SU-DHL-6 (cell line): ENCODE data around the gene MUC6.

Source experiments
- H2AFZ ChIP-seq: fragments of 200-600 bp; sonication (generic); 2 replicates; pipeline ENCODE4 v1.6.1; 2014; ENCODE audit warnings: low read depth, mild to moderate bottlenecking, moderate library complexity, mixed read lengths, antibody characterized with exemption, low read length; ENCODE audit not compliant: severe bottlenecking
- H3F3A ChIP-seq: fragments of 200-600 bp; shearing (Covaris generic); 2 replicates; pipeline ENCODE4 v1.6.0; 2016; ENCODE audit warnings: antibody characterized with exemption, mild to moderate bottlenecking; ENCODE audit not compliant: insufficient read depth
- H3K27ac ChIP-seq: fragments of 200-600 bp; sonication (generic); 2 replicates; pipeline ENCODE4 v1.5.1; 2016; ENCODE audit warnings: low read depth, mild to moderate bottlenecking, low read length, moderate library complexity, mixed read lengths
- H3K27me3 ChIP-seq: fragments of 200-600 bp; sonication (generic), shearing (Covaris generic); 2 replicates; pipeline ENCODE4 v1.6.0; 2014; ENCODE audit warnings: mild to moderate bottlenecking, low read length
- H3K36me3 ChIP-seq: fragments of 200-600 bp; sonication (generic); 2 replicates; pipeline ENCODE4 v1.6.1; 2014; ENCODE audit warnings: mild to moderate bottlenecking, low read length, mixed read lengths
- H3K4me2 ChIP-seq: fragments of 300-600, 200-600 bp; shearing (Covaris generic), sonication (generic); 2 replicates; pipeline ENCODE4 v1.6.0; 2014; ENCODE audit warnings: low read length, low read depth, mild to moderate bottlenecking; ENCODE audit not compliant: poor library complexity, severe bottlenecking
- H3K4me3 ChIP-seq: fragments of 200-600 bp; sonication (generic); 2 replicates; pipeline ENCODE4 v1.5.1; 2014; ENCODE audit warnings: antibody characterized with exemption, low read length, mild to moderate bottlenecking, mixed read lengths; ENCODE audit not compliant: insufficient read depth, poor library complexity, severe bottlenecking
- H3K79me2 ChIP-seq: fragments of 200-600 bp; sonication (generic); 2 replicates; pipeline ENCODE4 v1.6.1; 2014; ENCODE audit warnings: mild to moderate bottlenecking, low read length, moderate library complexity; ENCODE audit not compliant: insufficient read depth
- H3K9ac ChIP-seq: fragments of 200-600 bp; sonication (generic); 2 replicates; pipeline ENCODE4 v1.7.0; 2014; ENCODE audit warnings: mild to moderate bottlenecking, low read length
- H3K9me2 ChIP-seq: fragments of 200-600 bp; sonication (generic); replicated peaks from 2 replicates; pipeline ENCODE4 v1.6.1; 2014; ENCODE audit warnings: low read length; ENCODE audit not compliant: insufficient read depth
- H3K9me3 ChIP-seq: fragments of 200-600 bp; sonication (generic); 2 replicates; pipeline ENCODE4 v1.6.1; 2014; ENCODE audit warnings: low read length, mixed read lengths; ENCODE audit not compliant: insufficient read depth
- H4K20me1 ChIP-seq: fragments of 200-600 bp; sonication (generic); 2 replicates; pipeline ENCODE4 v1.6.1; 2014; ENCODE audit warnings: low read depth, mild to moderate bottlenecking, antibody characterized with exemption, low read length, moderate library complexity, mixed read lengths
- EZH2phosphoT487 ChIP-seq: fragments of 200-600 bp; sonication (generic), shearing (Covaris generic); conservative IDR thresholded peaks from 2 replicates; pipeline ENCODE4 v1.6.1; 2018; ENCODE audit warnings: mild to moderate bottlenecking, antibody characterized with exemption, low read length, moderate library complexity, mixed read lengths
- TF ChIP-seq, protein P1 (sequence below): fragments of 200-600 bp; sonication (generic); IDR thresholded peaks from one replicate; pipeline ENCODE4 v1.5.1; 2017; ENCODE audit warnings: antibody characterized with exemption, mild to moderate bottlenecking, low read length, moderate library complexity; ENCODE audit not compliant: insufficient read depth, poor library complexity, severe bottlenecking

MUC6 gene

DNA sequence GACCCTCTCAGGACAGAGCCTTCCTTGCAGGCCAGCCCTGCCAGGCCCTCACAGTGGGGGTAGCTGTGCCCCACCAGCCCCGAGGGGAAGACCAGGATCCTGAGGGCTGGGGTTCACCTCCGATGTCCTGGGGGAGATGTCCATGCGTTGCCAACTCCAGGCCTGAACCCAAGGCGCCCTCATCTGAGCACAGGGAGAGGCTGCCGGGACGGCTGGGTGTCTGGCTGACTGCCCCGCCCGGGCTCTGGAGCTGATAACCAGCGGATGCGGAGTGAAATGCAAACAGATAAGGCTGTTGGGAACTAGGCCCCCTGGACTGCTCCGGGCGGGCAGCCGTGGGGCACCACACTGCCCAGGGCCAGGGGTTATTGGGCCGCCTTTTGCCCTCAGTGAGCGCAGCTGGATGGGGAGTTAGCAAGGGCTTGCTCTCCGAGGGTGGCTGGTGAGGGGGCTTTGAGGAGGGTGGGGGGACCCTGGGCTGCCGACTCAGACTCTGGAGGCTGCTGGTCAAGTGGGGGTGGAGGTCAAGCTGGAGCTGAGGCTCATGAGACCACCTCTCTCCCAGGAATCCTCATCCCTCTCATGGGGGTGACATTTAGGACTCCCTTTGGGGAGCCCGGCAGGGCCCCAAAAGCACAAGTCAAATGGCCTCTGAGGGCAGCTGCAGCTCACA is 5.6 kb upstream of the MUC6 start:
- Histone ChIP-seq H3K9me3 (no peaks in the 10 kb centered on the region), H4K20me1 (no peaks in the 10 kb centered on the region), H3F3A (no peaks in the 10 kb centered on the region), H3K27ac (no peak overlapping the region), H3K9ac (no peak overlapping the region), H3K4me2 (no peak overlapping the region), H2AFZ (no peak overlapping the region), H3K4me3 (no peak overlapping the region), H3K27me3 (no peaks in the 10 kb centered on the region), H3K79me2 (no peaks in the 10 kb centered on the region), H3K36me3 (no peaks in the 10 kb centered on the region), H3K9me2 (no peaks in the 10 kb centered on the region)
- TF ChIP-seq EZH2phosphoT487: no peak
- TF ChIP-seq, protein P1, sequence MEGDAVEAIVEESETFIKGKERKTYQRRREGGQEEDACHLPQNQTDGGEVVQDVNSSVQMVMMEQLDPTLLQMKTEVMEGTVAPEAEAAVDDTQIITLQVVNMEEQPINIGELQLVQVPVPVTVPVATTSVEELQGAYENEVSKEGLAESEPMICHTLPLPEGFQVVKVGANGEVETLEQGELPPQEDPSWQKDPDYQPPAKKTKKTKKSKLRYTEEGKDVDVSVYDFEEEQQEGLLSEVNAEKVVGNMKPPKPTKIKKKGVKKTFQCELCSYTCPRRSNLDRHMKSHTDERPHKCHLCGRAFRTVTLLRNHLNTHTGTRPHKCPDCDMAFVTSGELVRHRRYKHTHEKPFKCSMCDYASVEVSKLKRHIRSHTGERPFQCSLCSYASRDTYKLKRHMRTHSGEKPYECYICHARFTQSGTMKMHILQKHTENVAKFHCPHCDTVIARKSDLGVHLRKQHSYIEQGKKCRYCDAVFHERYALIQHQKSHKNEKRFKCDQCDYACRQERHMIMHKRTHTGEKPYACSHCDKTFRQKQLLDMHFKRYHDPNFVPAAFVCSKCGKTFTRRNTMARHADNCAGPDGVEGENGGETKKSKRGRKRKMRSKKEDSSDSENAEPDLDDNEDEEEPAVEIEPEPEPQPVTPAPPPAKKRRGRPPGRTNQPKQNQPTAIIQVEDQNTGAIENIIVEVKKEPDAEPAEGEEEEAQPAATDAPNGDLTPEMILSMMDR: no peak

DNA sequence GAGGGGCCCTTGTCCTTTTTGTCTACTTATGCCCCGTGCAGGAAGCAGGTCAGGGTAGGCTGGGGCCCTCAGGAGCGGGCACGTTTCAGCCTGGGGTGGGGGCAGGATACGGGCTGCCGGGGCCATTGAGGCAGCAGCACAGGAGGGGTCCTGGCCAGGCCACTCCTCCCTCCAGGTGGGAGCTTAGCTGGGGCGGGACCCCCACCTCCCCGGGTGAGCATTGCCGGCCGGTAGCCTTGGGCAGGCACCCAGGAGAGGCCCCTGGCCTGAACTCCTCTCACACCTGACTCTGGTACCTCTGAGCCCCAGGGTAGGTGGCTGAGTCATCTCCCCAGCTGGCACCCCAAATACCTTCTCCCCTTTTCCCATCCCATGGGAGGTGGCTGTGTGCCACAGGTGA is 5.0 kb upstream of the MUC6 start:
- no peak overlapping the region for H3K27ac ChIP-seq
- H3K9ac ChIP-seq: no peak overlapping the region
- H2AFZ ChIP-seq: no peak overlapping the region
- H3K9me3 ChIP-seq: no peaks in the 10 kb centered on the region
- H3K79me2 ChIP-seq: no peaks in the 10 kb centered on the region
- H3K4me2 ChIP-seq: no peak overlapping the region
- H4K20me1 ChIP-seq: no peaks in the 10 kb centered on the region
- H3K4me3 ChIP-seq: no peak overlapping the region
- H3K27me3 ChIP-seq: no peaks in the 10 kb centered on the region
- no peak for TF ChIP-seq EZH2phosphoT487
- TF ChIP-seq, protein P1: no peak
- no peaks in the 10 kb centered on the region for H3F3A ChIP-seq
- no peaks in the 10 kb centered on the region for H3K9me2 ChIP-seq
- H3K36me3 ChIP-seq: no peaks in the 10 kb centered on the region

DNA sequence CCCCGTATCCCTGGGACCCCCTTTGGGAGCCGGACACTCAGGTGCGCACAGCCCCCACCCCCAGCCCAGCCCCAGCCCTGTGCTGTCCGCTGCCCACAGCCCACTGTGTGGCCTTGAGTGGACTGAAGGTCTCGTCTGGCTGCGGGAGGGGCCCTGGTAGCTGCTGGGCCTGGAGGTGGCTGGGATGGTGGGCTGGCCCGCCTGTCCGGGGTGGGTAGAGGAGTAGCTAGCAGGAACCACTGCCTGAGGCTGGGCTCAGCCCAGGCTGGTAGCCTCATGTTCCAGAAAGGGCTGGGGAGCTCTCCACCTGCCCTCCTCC is 4.6 kb upstream of the MUC6 start:
- no peak overlapping the region for H3K4me2 ChIP-seq
- H3K9ac ChIP-seq: no peak overlapping the region
- no peaks in the 10 kb centered on the region for H3F3A ChIP-seq

More for the DNA sequence above, 4.6 kb upstream of the MUC6 start:
- Histone ChIP-seq H3K27ac (no peak overlapping the region), H3K79me2 (no peaks in the 10 kb centered on the region), H4K20me1 (no peaks in the 10 kb centered on the region), H3K36me3 (no peaks in the 10 kb centered on the region), H3K4me3 (no peak overlapping the region), H2AFZ (no peak overlapping the region), H3K9me2 (no peaks in the 10 kb centered on the region), H3K27me3 (no peaks in the 10 kb centered on the region), H3K9me3 (no peaks in the 10 kb centered on the region)
- TF ChIP-seq, protein P1: no peak
- TF ChIP-seq EZH2phosphoT487: no peak
